Cardiac muscle cell (in vitro differentiated cells and primary cell): ENCODE results near the gene CD300C. TPM values are rescaled to one million over a fixed set of nuclear protein-coding genes. Genes with fewer than 3 reads are reported as not detected.

Source experiments
- DNase-seq, 2 donors: peaks; one replicate each; pipeline versions ENCODE4 v3.0.0 to v3.0.0-alpha.2; 2010 to 2017; ENCODE audit warnings: low read depth in 1 of 2, low spot score in 1 of 2
- H3K27ac ChIP-seq: fragments of 200-600 bp; sonication (generic); 2 replicates; pipeline ENCODE4 v1.5.1; 2016
- H3K27me3 ChIP-seq: fragments of 200-600 bp; sonication (generic); 2 replicates; pipeline ENCODE4 v1.6.0; 2016; ENCODE audit warnings: control low read depth
- H3K36me3 ChIP-seq: fragments of 200-600 bp; sonication (generic); 2 replicates; pipeline ENCODE4 v1.5.1; 2016; ENCODE audit warnings: control low read depth
- H3K4me1 ChIP-seq: fragments of 200-600 bp; sonication (generic); 2 replicates; pipeline ENCODE4 v1.8.1; 2017; ENCODE audit warnings: low read depth, mild to moderate bottlenecking, mixed run types
- H3K4me3 ChIP-seq: fragments of 200-600 bp; sonication (generic); 2 replicates; pipeline ENCODE4 v1.5.1; 2016; ENCODE audit warnings: mild to moderate bottlenecking
- H3K9me3 ChIP-seq: fragments of 200-600 bp; sonication (generic); 2 replicates; pipeline ENCODE4 v1.5.1; 2017; ENCODE audit warnings: low read depth, mild to moderate bottlenecking, control low read depth
- CTCF ChIP-seq: IDR thresholded peaks from 2 replicates; pipeline ENCODE4 v1.5.1; 2012; ENCODE audit warnings: low read depth, mild to moderate bottlenecking, low read length
- polyA plus RNA-seq: library from polyadenylated mRNA; unstranded; fragments of >200 nt; fragmentation: Nextera tagmentation; extraction: Ambion mirVana; gene quantifications from 2 replicates; pipeline ENCODE4 v1.2.1, GENCODE V29; 2016
- total RNA-seq: library from RNA; depleted of rRNA; stranded (reverse); fragments of >200 nt; gene quantifications from 2 replicates; pipeline ENCODE4 v1.2.3, GENCODE V29; 2016

Gene CD300C
- total and polyA plus RNA-seq, 2 experiments from 2014 or later = 0.12 to 0.83 TPM

- no peak for TF ChIP-seq CTCF
- Histone ChIP-seq H3K4me1 (no peaks in the 10 kb centered on the region), H3K9me3 (no peaks in the 10 kb centered on the region), H3K27ac (no peak overlapping the region), H3K4me3 (no peak overlapping the region), H3K27me3 (peaks cover 3% of the 10 kb centered on the region), H3K36me3 (no peaks in the 10 kb centered on the region)
- DNase-seq = no peak
These were observed 13.8 kb downstream of the CD300C start for GRCh38 chr17:74532115-74532514.

GRCh38 chr17:74531231-74531761 lies 14.6 kb downstream of the CD300C start, which contains the start of gene CD300LB:
Gene CD300LB (minus strand): TSS chr17:74531475. CDS start chr17:74531350, 125 bp downstream.
- H3K4me3 ChIP-seq = no peak within 1 kb of the TSS
- TF ChIP-seq CTCF = no peak
- DNase-seq = no peak

GRCh38 chr17:74530831-74531150 lies 15.1 kb downstream of the CD300C start:
- Histone ChIP-seq H3K9me3 (no peaks in the 10 kb centered on the region), H3K27ac (no peak overlapping the region), H3K4me3 (no peak overlapping the region), H3K27me3 (peaks cover 2% of the 10 kb centered on the region), H3K4me1 (no peaks in the 10 kb centered on the region), H3K36me3 (no peaks in the 10 kb centered on the region)
- no peak for TF ChIP-seq CTCF
- no peak for DNase-seq

More at GRCh38 chr17:74531231-74531761, 14.6 kb downstream of the CD300C start, which contains the start of gene CD300LB:
- Histone ChIP-seq H3K9me3 (no peaks in the 10 kb centered on the region), H3K4me1 (no peaks in the 10 kb centered on the region), H3K27me3 (no peaks in the 10 kb centered on the region), H3K27ac (no peak within 1 kb of the TSS), H3K36me3 (no peaks in the 10 kb centered on the region)

GRCh38 chr17:74529243-74529642 lies 16.7 kb downstream of the CD300C start:
- TF ChIP-seq CTCF = no peak
- Histone ChIP-seq H3K4me3 (no peak overlapping the region), H3K4me1 (no peaks in the 10 kb centered on the region), H3K9me3 (no peaks in the 10 kb centered on the region), H3K27me3 (peaks cover 9% of the 10 kb centered on the region), H3K27ac (no peak overlapping the region), H3K36me3 (no peaks in the 10 kb centered on the region)
- DNase-seq = no peak

GRCh38 chr17:74528491-74529199 lies 17.3 kb downstream of the CD300C start:
- no peaks in the 10 kb centered on the region for H3K9me3 ChIP-seq
- H3K36me3 ChIP-seq = no peaks in the 10 kb centered on the region
- H3K4me1 ChIP-seq = no peaks in the 10 kb centered on the region
- peaks cover 9% of the 10 kb centered on the region for H3K27me3 ChIP-seq
- H3K27ac ChIP-seq = no peak overlapping the region
- no peak for TF ChIP-seq CTCF
- no peak for DNase-seq
- H3K4me3 ChIP-seq = no peak overlapping the region
